SK-N-MC (cell line): Measurements from ENCODE around the gene DPY30.

Source experiments
- EZH2 ChIP-seq: fragments of 200-600 bp; sonication (generic); IDR thresholded peaks from one replicate; pipeline ENCODE4 v1.6.1; 2017; ENCODE audit warnings: antibody characterized with exemption
- FOXP2 ChIP-seq: optimal IDR thresholded peaks from 2 replicates; pipeline ENCODE3; 2011; ENCODE audit warnings: mild to moderate bottlenecking, moderate library complexity; ENCODE audit not compliant: insufficient read depth; ENCODE audit errors: extremely low read length, control extremely low read depth
- POLR2AphosphoS5 ChIP-seq: IDR thresholded peaks from 2 replicates; pipeline ENCODE4 v1.6.1; 2012; ENCODE audit warnings: mild to moderate bottlenecking, low read depth, low read length, borderline replicate concordance

DNA sequence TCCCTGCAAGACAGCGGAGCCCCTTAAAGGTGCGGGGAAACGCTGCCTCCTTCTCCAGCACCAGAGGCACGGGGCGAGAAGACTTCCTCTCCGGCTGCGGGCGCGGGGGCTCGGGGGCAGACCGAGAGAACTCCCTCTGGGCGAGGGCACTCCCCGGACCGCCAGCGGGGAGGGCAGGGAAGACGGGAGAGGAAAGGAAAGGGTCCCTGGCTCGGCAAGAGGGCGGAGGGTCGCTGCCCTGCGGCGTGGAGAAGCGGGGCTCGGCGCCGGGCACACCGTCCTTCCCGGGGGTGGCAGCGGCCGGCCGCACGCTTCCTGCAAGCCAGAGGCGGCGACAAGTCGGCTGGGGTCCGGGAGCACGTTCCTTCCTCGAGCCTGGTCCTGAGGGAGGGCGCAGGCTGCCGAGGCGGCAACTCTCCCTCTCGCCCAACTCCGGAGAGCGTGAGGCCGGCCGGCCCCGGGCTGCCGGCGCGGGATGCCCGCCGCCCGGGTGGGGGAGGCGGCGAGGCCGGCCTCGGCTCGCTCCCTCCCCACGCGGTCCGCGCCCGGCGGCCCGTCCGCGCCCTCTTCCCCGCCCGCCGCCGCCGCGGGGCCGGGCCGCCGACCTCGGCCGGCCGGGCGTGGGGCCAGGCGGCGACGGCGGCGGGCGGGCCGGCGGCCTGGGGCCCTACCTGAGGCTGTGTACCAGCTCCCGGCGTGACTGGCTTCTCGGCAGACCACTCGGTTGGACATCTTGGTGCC, 29.9 kb downstream of the DPY30 start:
- no peak for TF ChIP-seq FOXP2
- TF ChIP-seq POLR2AphosphoS5, result no peak; the same call in 1 of the 2 replicates
- TF ChIP-seq EZH2, result no peak
